DOHH2 (cell line): ENCODE data around the gene ZNF408.

Experiments
- CTCF ChIP-seq: fragments of 200-600 bp; sonication (generic); IDR thresholded peaks from one replicate; pipeline ENCODE4 v1.5.1; 2014; ENCODE audit warnings: antibody characterized with exemption, mild to moderate bottlenecking, low read depth, low read length; ENCODE audit not compliant: poor library complexity, severe bottlenecking
- EZH2phosphoT487 ChIP-seq: fragments of 200-600 bp; sonication (generic); IDR thresholded peaks from 2 replicates; pipeline ENCODE4 v1.6.1; 2017; ENCODE audit warnings: borderline replicate concordance, mild to moderate bottlenecking, antibody characterized with exemption, low read length, moderate library complexity, mixed read lengths

GRCh38 chr11:46721286-46721685, 20.5 kb downstream of the ZNF408 start:
- no peak for TF ChIP-seq CTCF
- no peak for TF ChIP-seq EZH2phosphoT487
